GM18858 (cell line): ENCODE measurements around the gene ABTB2.
"Not testable (repeated sequence)": the region's sequence is repeated elsewhere in the genome, so short reads cannot be mapped to it uniquely, and the experiment has no call there.

Experiments
- ATAC-seq: cut with Tn5 transposase; IDR thresholded peaks from one replicate; pipeline ENCODE4 v1.9.1; 2021; ENCODE audit not compliant: unreplicated experiment

ABTB2 gene

DNA sequence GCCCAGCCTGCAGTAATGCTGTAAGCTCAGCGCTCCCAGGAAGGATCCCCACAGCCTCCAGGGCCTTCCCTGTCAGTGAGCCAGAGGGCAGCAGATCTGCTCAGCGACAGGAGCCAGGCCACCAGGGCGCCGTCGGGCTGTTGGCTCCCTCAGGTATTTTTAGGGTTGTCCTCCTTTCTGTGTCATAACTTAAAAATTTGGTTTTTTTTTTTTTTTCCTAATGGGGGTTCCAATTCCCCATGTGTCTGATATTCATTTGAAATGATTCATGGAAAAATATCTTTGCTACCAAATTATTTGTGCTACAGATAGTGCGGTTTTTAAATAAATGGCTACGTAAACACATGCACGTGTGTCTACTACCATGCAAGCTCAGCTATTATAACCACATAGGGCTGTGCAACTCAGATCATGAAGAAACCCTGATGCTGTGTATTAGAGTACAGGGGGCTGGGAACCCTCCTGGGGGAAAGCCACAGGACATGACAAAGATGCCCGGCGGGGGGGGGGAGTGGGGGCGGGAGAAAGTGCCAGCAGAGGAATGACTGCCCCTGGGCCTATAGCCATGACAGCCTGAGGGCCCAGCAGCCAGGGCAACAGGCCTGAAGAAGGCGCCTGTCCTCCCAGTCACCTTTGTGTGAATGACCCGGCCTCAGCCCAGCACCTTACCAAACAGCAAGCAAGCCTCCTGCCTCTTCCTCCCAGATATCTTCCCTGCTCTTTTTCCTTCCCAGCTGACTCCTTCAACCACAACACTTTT lies 163.1 kb downstream of the ABTB2 start:
- ATAC-seq, result no peak

DNA sequence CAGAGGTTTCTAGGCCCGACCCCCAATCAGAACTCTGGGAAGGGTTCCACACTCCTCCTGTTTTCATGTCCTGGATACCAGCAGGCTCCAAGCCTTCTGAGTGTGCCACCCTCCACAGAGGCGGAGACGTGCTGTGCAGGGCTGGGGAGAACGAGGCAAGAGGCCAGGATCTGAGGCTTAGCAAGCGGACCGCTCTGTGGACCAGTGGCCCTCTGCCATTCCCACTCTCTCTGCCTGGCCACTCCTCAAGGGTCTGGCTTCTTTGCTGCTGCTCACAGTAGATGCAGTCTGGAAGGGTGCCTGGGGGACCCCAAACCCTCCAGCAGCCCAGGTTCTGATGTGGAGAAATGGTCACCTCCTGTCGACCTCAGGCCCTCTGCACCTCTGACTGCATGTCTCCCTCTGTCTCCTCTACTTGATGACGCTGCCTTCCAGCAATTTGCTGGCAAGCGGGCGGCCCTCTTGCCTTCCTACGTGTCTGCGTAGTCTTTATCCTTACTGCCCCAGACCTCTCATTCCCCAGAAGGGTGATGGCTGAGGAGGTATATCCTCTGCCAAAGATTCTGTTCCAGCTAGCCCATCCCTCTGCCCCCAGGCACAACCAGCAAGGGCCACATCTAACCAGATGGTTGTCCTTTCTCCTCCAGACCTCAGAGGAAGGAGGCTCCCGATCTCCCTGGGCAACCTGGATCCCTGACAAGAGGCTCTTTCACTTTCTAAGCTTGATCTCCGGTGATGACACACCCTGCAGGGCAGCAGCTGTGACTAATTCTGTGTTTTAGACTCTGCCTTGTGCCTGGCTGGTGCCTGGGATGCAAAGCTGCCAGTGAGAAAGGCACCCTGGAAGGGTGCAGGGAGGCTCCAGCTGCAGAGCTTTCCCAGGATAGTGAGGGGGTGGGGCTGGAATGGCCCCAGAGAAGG lies 165.1 kb downstream of the ABTB2 start:
- ATAC-seq, result no peak

DNA sequence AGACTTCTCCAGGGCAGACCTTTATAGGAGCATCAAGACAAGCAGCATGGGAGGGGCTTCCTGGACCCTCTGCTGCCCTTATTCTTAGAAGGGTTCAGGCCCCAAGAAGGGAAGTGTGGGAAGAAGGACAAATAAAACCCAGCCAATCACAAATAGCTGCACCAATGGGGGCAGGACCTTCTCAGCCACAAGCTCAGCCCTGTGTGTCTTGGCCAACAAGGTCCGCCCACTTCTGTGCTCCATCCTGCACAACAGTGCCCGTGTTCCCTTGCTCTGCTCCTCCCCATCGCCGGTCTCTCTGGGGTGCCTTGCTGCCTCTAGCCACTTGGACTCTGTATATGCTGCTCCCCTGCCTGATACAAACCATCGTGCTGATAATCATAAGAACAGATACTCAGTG lies 166.2 kb downstream of the ABTB2 start:
- ATAC-seq, result no peak

DNA sequence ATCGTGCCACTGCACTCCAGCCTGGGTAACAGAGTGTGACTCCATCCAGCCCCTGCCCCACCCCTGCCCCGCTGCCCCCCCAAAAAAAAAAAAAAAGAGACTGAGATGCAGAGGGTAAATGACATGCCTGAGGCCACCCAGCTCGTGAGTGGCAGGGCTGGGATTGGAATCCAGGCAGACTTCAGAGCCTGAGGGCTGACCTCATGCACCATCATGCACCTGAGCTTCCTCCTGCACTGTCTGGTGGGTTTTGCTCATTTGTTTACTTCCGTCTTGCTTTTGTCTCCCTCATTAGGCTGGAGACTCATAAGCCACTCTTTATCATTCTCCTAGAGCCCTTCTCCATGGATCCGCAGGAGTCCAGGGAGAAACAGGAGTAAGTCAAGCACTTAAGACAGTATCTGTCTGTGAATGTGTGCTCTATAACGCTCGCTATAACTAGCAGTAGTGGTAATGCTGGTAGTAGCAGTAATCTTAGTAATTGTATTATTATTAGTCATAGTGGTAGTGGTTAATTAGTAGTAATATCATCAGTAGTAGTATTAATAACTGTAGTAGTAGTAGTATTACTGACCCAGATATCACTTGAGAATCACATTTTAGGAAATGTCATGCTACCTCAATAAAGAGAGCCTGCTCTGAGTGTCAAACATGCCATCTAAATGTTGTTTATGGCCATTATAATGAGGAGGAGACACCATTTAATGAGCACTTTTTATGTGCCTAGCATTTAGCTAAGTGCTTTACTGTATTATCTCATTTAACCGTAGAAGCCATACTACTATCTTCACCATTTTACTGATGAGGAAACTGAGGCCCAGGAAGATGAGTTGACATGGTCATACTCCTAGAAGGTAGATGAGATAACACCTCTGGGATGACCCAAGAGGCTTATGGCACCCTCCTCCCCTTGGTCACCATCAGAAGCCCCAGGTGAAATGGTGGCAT lies 167.3 kb downstream of the ABTB2 start:
- ATAC-seq, result no peak

DNA sequence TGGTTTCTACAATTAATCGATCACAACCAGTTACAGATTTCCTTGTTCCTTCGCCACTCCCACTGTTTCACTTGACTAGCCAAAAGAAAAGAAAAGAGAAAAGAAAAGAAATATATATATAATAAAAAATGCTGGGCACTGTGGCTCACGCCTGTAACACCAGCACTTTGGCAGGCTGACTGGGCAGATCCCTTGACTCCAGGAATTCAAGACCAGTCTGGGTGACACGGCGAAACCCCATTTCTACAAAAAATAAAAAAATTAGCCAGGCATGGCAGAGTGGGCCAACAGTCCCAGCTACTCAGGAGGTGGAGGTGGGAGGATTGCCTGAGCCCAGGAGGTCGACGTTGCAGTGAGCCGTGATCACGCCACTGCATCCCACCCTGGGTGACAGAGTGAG lies 168.6 kb downstream of the ABTB2 start:
- no peak for ATAC-seq

DNA sequence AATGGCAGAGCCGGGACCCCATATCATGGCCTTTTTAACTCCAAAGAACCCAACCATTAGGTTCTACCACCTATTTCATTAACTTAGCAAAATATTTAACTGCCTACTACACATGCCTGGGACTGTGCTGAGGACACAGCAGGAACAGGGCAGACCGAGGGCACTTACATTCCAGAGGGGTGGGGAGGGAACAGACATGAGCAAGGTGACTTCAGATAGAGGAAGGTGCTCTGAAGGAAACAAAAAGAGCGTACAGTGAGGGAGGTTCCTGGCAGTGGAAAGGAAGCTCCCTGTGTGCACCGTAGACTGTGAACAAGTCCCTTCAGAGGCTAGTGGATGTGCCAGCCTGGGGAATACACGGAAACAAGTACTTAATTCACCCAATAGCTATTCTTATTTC lies 169.6 kb downstream of the ABTB2 start:
- ATAC-seq, result no peak

DNA sequence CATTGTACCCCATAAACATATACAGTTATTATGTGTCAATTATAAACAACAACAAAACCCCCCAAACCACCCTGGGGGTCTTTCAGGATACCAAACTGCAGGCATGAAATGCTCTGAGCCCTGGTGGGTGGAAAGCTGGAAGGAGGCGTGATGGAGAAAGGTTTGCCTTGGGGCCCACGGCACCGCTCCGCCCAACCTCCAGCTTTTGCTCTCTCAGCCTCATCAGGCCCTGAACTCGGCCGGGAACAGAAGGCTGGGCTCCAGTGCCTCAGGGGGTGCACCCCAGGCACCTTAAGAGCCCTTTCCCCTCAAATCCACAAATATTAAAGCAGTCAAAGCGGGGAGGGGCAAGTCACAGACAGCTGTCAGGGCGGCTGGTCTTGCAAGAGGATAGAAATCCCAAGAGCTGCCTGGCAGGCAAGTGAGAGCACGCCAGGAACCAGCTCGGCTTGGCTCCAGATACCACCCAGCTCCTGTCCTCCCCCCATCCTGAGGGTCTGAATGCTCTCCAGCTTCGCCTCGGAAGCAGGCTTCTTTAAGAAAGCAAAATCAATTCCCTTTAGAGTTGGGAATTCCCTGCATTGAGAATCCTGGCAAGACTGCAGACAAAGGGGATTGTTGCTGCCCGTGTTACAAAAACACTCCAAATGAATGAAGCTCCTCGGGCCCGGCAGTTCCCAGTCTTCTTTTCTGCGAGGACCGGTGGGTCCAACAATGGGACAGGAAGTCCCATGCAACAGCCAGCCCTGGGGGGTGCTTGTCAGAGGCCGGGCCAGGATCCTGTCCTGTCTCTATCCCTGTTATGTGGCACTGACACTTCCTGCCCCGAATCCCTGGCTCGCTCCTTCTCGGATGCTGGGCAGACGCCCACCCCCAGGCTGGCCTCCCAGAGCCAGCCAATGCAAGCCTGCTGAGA lies 171.6 kb downstream of the ABTB2 start:
- no peak for ATAC-seq

DNA sequence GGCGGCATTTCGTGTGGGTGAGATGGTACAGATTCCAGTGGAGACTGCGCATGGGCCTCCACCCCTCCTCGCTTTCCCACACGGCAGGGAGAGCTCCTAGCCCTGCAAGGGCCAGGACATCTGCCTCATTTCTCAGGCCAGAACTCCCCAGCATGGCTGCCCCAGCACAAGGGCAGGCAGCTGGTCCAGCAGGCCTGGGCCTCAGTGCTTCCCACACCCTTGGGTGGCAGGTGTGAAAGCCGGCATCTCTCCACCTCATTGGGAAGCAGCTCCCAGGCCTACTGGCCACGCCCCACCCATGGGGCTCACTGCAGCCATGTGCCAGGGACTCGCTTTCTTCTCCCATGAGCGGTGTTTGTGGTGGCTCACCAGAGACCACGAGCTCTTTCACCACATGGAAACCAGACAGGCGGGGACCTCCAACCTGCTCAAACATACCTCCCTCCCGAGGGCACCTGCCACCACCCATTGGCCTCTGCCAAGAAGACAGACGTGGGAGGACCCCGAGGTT lies 173.2 kb downstream of the ABTB2 start:
- no peak for ATAC-seq

DNA sequence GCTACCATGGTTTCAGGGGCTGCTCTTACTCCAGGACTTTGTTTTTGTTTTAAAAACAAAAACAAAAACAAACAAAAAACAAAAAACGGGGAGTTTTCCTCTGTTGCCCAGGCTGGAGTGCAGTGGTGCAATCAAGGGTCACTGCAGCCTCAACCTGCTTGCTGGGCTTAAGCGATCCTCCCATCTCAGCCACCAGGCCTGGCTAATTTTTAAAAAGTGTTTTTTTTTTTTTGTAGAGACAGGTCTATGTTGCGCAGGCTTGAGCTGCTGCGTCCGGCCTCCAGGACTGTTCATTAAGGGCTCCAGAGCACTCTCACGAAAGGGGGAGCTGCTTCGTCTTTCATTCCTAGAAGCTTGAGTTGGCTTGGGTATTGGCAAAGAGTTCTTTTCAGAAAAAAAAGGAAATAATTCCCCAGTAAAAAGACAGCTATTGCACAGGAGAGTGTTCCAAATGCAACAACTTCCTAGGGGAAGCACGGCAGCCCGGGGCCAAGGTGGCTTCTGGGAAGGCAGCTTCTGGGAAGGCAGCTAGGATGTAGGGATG lies 173.9 kb downstream of the ABTB2 start:
- no peak for ATAC-seq

DNA sequence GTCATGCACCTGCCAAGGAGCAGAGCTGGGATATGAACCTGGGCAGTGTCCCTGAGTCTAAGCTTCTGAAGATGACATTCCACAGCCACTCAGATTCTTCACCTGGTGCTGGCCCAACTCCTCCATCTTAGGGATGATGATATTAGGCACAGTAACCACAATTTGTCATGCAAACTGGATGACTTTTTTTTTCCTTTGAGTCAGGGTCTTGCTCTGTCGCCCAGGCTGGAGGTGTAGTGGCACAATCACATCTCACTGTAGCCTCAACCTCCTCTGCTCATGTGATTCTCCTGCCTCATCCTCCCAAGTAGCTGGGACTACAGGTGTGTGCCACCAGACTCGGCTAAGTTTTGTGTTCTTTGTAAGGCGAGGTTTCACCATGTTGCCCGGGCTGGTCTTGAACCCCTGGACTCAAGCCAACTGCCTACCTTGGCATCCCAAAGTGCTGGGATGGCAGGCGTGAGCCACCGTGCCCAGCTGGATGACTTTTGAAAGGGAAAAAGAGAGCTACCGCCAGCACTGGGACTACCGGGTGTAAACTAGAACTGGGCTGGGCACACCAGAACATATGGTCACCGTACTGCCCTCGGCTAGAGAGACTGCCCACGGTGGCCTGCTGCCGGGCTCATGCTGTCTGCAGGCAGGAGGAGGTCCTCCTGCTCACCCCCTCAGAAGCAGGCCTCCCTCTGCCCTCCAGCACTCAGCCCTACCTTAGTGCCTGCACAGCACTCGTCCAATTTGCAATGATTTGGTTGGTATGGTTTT lies 174.7 kb downstream of the ABTB2 start:
- ATAC-seq, result no peak

DNA sequence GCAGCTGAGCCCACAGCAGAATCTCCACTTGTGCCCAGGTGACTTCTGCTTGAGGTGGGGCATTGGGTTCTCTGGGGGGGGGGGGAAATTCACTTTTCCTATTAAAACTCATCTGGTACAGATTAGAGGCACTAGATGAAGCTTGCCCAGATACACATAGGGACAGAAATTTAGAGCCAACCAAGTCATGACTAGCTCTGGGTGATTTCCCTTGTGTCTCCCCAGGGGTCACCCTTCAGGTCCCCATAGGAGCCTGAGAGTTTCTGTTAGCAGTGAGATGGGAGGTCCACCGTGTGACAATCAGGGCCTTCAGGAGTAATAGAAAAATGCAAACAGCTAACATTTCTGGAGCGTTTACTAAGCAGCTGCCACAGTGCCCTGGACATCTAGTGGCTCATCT lies 175.4 kb downstream of the ABTB2 start:
- ATAC-seq, result no peak

DNA sequence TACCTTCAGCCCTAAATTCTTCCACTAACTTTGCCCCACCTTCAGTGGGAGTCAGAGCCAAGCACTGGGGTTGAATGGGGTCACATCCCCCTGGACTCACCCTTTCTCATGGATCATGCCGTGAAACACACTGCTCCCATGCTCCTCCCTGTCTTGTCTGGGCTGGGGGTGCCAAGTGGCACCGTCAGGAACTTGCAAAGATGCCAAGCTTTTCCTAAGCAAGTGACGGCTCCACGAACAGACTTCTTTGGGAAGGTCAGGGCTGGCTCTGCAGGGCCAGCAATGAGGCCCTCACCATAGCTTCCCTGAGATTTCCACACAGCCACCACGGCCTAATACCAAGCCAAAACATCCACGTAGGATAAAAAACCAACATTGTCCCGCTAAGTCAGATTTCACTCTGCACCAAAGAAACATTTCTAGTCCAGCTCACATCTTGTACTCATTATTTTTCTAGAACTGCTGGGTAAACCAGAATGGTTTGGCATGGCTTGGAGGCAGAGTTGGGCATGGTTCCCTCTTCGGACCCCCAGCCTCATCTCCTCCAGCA lies 175.9 kb downstream of the ABTB2 start:
- ATAC-seq, result no peak

DNA sequence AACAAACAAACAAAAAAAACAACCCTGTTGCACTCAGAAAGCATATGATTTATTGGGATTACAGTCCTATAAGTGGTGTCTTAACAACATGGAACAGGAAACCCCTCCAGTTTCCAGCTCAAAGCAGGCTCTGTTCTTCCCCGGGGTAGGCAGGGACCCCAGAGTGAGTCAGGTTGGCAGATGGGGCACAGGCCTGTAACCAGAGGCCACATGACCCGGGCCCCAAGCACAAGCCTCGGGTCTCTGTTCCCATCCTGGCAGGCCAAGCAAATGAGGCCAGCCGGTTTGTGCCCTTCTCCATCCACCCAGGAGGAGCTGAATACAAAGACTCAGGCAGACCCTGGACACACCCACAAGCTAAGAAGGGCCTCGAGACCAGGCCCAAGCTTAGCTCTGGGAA lies 176.6 kb downstream of the ABTB2 start:
- ATAC-seq, result no peak

DNA sequence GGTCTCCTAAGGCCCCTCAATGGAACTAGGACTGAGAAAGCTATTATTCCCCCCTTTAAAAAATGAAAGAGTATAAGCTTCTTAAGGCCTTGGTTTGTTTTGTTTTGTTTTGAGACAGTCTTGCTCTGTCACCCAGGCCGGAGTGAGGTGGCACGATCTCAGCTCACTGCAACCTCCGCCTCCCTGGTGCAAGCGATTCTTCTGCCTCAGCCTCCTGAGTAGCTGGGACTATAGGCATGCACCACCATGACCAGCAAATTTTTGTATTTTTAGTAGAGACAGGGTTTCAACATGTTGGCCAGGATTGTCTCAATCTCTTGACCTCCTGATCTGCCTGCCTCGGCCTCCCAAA lies 177.0 kb downstream of the ABTB2 start:
- ATAC-seq, result not testable (repeated sequence)

DNA sequence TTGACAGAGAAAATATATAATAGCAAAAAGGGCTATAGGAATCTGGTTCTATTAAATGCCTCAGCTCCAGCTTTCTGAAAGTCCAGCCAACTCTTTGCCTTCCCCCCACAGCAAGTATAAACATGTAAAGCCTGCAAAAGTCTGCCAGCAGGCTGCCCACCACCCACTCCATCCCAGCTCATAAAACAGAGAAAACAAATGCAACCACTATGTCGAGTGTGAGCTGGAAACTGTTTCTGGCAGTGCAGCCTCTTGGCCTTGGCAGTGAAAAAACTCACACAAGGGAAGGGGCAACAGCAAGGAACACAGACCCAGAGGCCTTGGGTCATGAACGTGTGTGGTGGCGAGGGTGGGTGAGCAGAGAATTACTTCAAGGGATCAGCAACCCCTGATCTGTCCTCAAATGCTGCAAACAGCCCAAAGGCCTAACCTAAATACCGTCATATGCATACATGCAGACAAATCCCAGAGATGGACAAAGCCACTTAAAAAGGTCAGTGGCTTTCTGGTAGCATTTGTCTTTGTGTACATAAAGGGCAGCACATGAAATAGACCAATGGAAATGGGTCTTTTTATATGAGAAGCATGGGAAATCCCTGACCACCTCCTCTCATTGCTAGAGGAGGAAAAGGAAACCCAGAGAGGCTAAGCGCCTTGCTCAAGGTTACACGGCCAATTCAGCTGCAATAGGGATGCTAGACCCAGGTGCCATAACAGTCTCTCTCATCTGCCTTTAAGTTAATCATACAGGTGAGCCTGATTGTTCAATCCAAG lies 177.6 kb downstream of the ABTB2 start:
- no peak for ATAC-seq

DNA sequence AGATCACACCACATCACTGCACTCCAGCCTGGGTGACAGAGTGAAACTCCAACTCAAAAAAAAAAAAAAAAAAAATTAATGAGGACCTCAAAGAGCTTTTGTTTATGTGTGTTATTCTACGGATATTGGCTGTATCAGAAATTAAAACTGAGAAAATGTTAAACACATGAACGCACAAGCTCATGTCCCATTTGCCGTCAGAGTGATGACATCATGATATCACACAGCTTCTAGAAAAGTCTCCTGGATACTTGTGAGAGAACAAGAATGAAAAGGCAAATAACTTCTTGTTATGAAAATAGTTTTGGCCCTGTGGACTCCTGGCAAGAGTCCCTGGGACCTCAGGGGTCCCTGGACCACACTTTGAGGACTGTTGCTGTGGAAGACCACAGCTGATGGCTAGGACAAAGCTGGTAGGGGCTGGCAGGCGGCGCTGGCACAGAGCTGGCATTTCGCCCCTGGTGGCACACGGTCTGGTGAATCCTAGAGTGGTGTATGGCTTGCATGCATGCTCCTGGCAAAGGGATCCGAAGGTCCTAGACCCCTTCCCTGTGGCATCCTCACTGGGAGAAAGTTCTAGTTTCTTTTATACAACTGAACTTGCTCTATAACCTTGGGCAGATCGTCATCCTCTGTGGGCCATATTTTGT lies 178.7 kb downstream of the ABTB2 start:
- ATAC-seq, result no peak

DNA sequence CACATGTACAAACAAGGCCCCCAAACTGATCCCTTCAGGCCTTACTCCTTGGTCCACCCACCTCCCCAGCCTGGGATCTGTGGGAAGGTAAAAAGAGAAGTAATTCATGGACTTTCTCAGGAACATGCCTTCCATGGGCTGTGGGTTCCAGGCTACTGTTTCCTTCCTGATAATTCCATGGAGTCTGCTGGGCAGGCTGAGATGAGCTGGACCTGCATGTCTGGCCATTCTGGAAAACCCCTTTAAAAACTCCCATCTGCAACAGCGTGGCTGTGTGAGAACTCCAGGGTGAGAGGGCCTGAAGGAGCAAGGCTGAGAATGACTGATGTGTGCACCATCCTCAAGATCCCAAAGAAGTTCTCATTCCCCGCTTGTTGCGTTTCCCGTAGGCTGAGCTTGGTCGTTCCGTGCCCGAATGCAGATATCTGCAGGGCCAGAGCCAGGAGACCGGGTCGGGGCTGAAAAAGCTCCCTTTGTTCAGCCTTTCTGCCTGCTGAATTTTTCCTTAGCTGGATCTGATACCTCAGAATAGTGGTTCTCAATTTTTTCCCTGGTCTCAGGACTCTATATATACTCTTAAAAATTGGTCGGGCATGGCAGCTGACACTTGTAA lies 179.5 kb downstream of the ABTB2 start:
- ATAC-seq, result no peak
